ENCODE data around the gene HSD17B3. TPM values are rescaled to one million over a fixed set of nuclear protein-coding genes. Genes with fewer than 3 reads are reported as not detected.

Gene HSD17B3
- total and polyA plus RNA-seq, 4 donors, result 0.37 to 4.4 (median 0.41) TPM; not detected in 1

GRCh38 chr9:96256800-96257199 lies 45.2 kb downstream of the HSD17B3 start:
- H3K27ac ChIP-seq (ENCODE audit: low read depth in 1 of 2, low read length in 1 of 2), result no peak overlapping the region
- no peak overlapping the region for H3K9ac ChIP-seq (ENCODE audit: insufficient read depth in 1 of 2, low read length in 2 of 2)
- DNase-seq (no peak), ATAC-seq (ENCODE audit: insufficient read depth, low FRiP score) (no peak)
- TF ChIP-seq, protein P1, sequence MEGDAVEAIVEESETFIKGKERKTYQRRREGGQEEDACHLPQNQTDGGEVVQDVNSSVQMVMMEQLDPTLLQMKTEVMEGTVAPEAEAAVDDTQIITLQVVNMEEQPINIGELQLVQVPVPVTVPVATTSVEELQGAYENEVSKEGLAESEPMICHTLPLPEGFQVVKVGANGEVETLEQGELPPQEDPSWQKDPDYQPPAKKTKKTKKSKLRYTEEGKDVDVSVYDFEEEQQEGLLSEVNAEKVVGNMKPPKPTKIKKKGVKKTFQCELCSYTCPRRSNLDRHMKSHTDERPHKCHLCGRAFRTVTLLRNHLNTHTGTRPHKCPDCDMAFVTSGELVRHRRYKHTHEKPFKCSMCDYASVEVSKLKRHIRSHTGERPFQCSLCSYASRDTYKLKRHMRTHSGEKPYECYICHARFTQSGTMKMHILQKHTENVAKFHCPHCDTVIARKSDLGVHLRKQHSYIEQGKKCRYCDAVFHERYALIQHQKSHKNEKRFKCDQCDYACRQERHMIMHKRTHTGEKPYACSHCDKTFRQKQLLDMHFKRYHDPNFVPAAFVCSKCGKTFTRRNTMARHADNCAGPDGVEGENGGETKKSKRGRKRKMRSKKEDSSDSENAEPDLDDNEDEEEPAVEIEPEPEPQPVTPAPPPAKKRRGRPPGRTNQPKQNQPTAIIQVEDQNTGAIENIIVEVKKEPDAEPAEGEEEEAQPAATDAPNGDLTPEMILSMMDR (IDR thresholded peaks at IDR 0.05; ENCODE audit: control extremely low read depth, extremely low read depth), result no peak
- H3K4me1 ChIP-seq (ENCODE audit: control insufficient read depth in 5 of 5, insufficient read depth in 5 of 5, low read length in 5 of 5), result peaks cover 0 to 13% (median 0%) of the 10 kb centered on the region in 5 donors
- 42 to 45% methylated on average over 9 of the region's 9 CpGs for WGBS, 2 donors
- H3K4me3 ChIP-seq, result no peak overlapping the region
- H3K36me3 ChIP-seq (ENCODE audit: control insufficient read depth in 4 of 4, insufficient read depth in 4 of 4, low read length in 4 of 4), result no peaks in the 10 kb centered on the region
- H3K9me3 ChIP-seq (ENCODE audit: control insufficient read depth in 4 of 4, insufficient read depth in 3 of 4, low read length in 3 of 4), result peaks cover 0 to 1% (median 0%) of the 10 kb centered on the region in 4 donors
- no peaks in the 10 kb centered on the region for H3K27me3 ChIP-seq (ENCODE audit: control insufficient read depth in 3 of 3, insufficient read depth in 3 of 3, low read length in 2 of 3)

- H3K9ac ChIP-seq (ENCODE audit: insufficient read depth in 1 of 2, low read length in 2 of 2), result no peak overlapping the region
- ATAC-seq (ENCODE audit: insufficient read depth, low FRiP score) (no peak), DNase-seq (no peak)
- H3K9me3 ChIP-seq (ENCODE audit: control insufficient read depth in 4 of 4, insufficient read depth in 3 of 4, low read length in 3 of 4), result no peaks in the 10 kb centered on the region
- TF ChIP-seq, protein P1 (IDR thresholded peaks at IDR 0.05; ENCODE audit: control extremely low read depth, extremely low read depth), result no peak
- no peak overlapping the region for H3K4me3 ChIP-seq
- no peaks in the 10 kb centered on the region for H3K36me3 ChIP-seq (ENCODE audit: control insufficient read depth in 4 of 4, insufficient read depth in 4 of 4, low read length in 4 of 4)
- peaks cover 0 to 9% (median 0%) of the 10 kb centered on the region in 5 donors for H3K4me1 ChIP-seq (ENCODE audit: control insufficient read depth in 5 of 5, insufficient read depth in 5 of 5, low read length in 5 of 5)
- H3K27me3 ChIP-seq (ENCODE audit: control insufficient read depth in 3 of 3, insufficient read depth in 3 of 3, low read length in 2 of 3), result no peaks in the 10 kb centered on the region
- H3K27ac ChIP-seq (ENCODE audit: low read depth in 1 of 2, low read length in 1 of 2), result no peak overlapping the region
- 84 to 85% methylated on average over 18 of the region's 18 CpGs for WGBS, 2 donors
Observed at GRCh38 chr9:96255698-96256097, 46.3 kb downstream of the HSD17B3 start.

DNA sequence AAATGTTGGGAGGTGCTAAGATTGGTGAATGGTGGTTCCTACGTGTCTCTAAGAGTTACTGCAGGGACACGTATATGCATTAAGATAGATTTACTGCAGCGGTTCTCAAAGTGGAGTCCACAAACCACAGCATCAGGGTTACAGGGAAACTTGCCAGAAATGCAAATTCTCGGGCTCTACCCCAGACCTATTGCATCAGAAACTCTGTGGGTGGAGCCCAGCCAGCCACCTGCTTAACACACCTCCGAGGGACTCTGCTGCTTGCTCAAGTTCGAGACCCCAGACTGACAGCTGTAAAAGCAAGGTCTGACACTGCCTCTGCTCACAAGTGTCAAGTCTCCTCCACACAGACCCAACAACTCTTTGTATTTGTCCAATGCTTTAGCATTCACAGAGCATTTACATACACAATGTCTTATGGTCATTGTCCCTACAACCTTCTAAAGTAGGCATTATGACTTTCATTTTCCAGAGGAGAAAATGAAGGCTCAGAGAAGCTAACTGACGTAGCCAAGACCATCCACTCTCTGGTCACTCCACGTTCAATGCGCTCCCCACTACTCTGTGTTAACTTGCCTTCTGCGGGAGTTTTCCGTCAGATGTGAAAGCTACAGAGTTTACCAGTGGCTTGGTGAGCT lies 48.8 kb downstream of the HSD17B3 start:
- TF ChIP-seq, protein P1 (IDR thresholded peaks at IDR 0.05; ENCODE audit: control extremely low read depth, extremely low read depth), result no peak
- ATAC-seq (ENCODE audit: insufficient read depth, low FRiP score) (no peak), DNase-seq (no peak)
- Histone ChIP-seq H3K36me3 (ENCODE audit: control insufficient read depth in 4 of 4, insufficient read depth in 4 of 4, low read length in 4 of 4) (no peaks in the 10 kb centered on the region), H3K4me3 (no peak overlapping the region), H3K9me3 (ENCODE audit: control insufficient read depth in 4 of 4, insufficient read depth in 3 of 4, low read length in 3 of 4) (no peaks in the 10 kb centered on the region), H3K4me1 (ENCODE audit: control insufficient read depth in 5 of 5, insufficient read depth in 5 of 5, low read length in 5 of 5) (no peaks in the 10 kb centered on the region), H3K27me3 (ENCODE audit: control insufficient read depth in 3 of 3, insufficient read depth in 3 of 3, low read length in 2 of 3) (no peaks in the 10 kb centered on the region), H3K9ac (ENCODE audit: insufficient read depth in 1 of 2, low read length in 2 of 2) (no peak overlapping the region), H3K27ac (ENCODE audit: low read depth in 1 of 2, low read length in 1 of 2) (no peak overlapping the region)
- 65 to 70% methylated on average over 11 of the region's 11 CpGs for WGBS, 2 donors

- Histone ChIP-seq H3K4me3 (no peak overlapping the region), H3K36me3 (ENCODE audit: control insufficient read depth in 4 of 4, insufficient read depth in 4 of 4, low read length in 4 of 4) (no peaks in the 10 kb centered on the region), H3K9ac (ENCODE audit: insufficient read depth in 1 of 2, low read length in 2 of 2) (no peak overlapping the region), H3K27ac (ENCODE audit: low read depth in 1 of 2, low read length in 1 of 2) (no peak overlapping the region), H3K9me3 (ENCODE audit: control insufficient read depth in 4 of 4, insufficient read depth in 3 of 4, low read length in 3 of 4) (no peaks in the 10 kb centered on the region), H3K4me1 (ENCODE audit: control insufficient read depth in 5 of 5, insufficient read depth in 5 of 5, low read length in 5 of 5) (no peaks in the 10 kb centered on the region), H3K27me3 (ENCODE audit: control insufficient read depth in 3 of 3, insufficient read depth in 3 of 3, low read length in 2 of 3) (no peaks in the 10 kb centered on the region)
- ATAC-seq (ENCODE audit: insufficient read depth, low FRiP score), result no peak
- TF ChIP-seq, protein P1 (IDR thresholded peaks at IDR 0.05; ENCODE audit: control extremely low read depth, extremely low read depth), result no peak
- DNase-seq, result no peak
- 94% methylated on average over 4 of the region's 4 CpGs for WGBS, 2 donors
Observed at GRCh38 chr9:96251451-96251850, 50.5 kb downstream of the HSD17B3 start.
